Lung microvascular endothelial cell (primary cell): ENCODE measurements around the gene ABCD3. TPM values are rescaled to one million over a fixed set of nuclear protein-coding genes. Genes with fewer than 3 reads are reported as not detected.
"Not testable (repeated sequence)": the region's sequence is repeated elsewhere in the genome, so short reads cannot be mapped to it uniquely, and the experiment has no call there.

Source experiments
- DNase-seq, 2 donors: peaks; one replicate each; pipeline versions ENCODE4 v3.0.0 to v3.0.0-alpha.2; 2010; ENCODE audit warnings: low read depth in 2 of 2
- total RNA-seq: library from RNA; depleted of rRNA; stranded (reverse); fragments of >200 nt; gene quantifications from 2 replicates; pipeline ENCODE4 v1.2.1, GENCODE V29; 2014

ABCD3 gene
- total RNA-seq, 1 donor from 2014 or later: 29.6 TPM

DNA sequence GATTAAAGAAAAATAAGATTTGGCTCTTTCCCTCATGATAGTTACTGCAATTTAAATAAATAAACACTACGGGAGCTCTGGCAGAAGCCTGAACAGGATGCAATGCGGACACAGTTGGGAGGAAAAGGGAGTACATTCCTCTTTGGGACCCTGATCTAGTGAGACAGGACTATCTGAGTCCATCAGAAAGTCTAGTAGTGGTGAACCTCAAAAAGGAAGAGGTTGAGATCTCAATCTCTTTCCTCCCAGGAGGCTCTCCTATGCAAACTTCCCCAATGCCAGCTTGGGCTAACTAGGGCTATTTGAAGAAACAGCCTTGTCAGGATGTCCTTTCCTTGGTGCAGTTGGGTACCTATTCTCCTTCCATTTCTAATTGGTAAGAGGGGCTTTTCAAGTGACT lies 4.9 kb upstream of the ABCD3 start:
- no peak for DNase-seq

- DNase-seq: peak; percentile 48 to 65
Observed at GRCh38 chr1:94416901-94417727, 1.1 kb upstream of the ABCD3 start.

DNA sequence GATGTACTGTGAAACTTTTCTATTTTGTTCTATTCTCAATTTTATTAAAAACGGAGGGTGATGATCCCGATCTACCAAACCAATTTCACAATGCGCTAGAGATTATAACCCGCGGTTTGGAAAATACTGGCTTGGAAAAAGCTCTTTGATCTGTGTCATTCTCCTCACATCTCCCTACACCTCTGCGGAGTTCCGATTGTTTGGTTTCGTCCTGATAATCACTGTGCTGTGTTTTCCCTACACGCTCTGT lies 536 bp upstream of the ABCD3 start:
- no peak for DNase-seq

- DNase-seq: peak; percentile 47 to 54
Observed at GRCh38 chr1:94418664-94419655, 771 bp downstream of the ABCD3 start.

DNA sequence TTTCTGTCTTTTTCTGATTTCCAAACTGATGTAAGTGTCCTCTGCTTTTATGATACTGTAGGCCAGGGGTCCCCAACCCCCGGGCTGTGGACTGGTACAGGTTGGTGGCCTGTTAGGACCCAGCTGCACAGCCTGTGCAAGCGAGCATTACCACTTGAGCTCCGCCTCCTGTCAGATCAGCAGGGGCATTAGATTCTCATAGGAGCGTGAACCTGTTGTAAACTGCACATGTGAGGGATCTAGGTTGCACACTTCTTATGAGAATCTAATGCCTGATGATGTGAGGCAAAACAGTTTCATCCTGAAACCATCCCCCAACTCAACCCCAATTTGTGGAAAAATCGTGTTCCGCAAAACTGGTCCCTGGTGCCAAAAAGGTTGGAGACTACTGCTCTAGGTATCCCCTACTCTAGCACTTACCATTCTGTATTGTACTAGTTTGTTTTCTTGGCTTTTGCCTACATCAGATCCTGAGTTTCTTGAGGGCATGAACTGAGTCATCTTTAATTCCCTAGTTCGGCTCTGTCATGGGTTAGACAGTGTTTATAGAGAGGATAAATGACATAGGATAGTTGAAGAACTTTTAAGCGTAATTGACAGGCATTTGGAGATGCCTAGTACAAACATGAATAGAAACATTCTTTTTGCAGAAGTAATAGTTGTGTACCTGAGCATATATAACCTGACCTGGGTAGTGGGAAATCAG lies 4.1 kb downstream of the ABCD3 start:
- DNase-seq: no peak

DNA sequence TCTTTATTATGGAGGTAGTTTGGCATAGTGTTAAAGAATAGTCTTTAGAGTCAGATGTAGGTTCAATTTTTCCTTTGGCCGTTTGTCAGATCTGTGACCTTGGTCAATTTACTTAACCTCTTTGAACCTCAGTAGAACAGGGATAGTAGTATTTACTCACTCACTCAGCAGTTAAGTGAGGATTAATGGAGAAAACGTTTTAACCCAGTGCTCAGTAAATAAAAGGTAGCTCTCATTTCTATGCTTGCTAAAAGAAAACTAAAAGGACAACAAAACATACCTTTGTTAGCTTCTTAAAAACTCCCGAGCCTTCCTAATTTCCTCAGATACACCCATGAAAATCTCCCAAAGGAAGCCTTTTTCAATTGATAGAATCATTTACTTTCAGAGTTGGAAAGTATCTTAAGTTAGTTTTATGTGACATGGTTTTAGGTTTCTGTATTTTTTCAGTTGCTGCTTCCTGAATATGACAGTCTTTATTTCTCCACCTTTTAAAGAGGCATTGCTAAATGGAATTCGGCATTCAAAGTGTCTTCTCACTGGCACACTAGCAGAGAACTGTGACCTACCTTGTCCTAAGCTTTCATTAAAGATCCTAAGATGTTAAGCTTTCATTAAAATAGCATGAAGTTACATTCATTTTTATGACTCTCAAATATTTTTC lies 7.8 kb downstream of the ABCD3 start:
- DNase-seq: peak in 1 of 2 donors; percentile 10

- not testable (repeated sequence) for DNase-seq
Observed at GRCh38 chr1:94426485-94426870, 8.3 kb downstream of the ABCD3 start.

GRCh38 chr1:94428441-94428840 lies 10.3 kb downstream of the ABCD3 start:
- no peak for DNase-seq

- DNase-seq: not testable (repeated sequence)
Observed at GRCh38 chr1:94428927-94429528, 10.8 kb downstream of the ABCD3 start.

DNA sequence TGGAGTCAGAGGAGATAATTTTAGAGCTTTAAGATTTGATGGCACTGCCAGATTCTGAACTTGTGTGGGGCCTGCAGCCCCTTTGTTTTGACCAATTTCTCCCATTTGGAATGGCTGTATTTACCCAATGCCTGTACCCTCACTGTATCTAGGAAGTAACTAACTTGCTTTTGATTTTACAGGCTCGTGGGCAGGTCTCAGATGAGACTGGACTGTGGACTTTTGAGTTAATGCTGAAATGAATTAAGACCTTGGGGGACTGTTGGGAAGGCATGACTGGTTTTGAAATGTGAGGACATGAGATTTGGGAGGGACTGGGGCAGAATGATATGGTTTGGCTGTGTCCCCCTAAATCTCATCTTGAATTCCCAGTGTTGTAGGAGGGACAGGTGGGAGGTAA lies 11.9 kb downstream of the ABCD3 start:
- DNase-seq: not testable (repeated sequence)

DNA sequence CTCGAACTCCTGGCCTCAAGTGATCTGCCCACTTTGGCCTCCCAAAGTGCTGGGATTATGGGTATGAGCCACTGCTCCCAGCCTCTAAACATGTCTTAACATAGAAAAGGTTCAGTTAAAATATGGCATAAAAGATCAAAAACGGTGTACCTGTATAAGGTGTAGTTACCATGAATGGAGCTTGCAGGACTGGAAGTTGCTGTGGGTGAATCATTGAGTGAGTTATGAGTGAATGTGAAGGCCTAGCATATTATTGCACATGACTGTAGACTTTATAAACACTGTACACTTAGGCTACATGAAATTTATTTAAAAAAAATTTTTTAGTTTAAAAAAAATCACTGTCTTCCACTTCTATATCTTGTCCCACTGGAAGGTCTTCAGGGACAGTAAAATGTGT lies 15.7 kb downstream of the ABCD3 start:
- no peak for DNase-seq

- no peak for DNase-seq
Observed at GRCh38 chr1:94434365-94435045, 16.3 kb downstream of the ABCD3 start.

- peak in 1 of 2 donors; percentile 31 for DNase-seq
Observed at GRCh38 chr1:94438692-94439276, 20.6 kb downstream of the ABCD3 start.

GRCh38 chr1:94440088-94440487 lies 21.9 kb downstream of the ABCD3 start:
- DNase-seq: no peak

DNA sequence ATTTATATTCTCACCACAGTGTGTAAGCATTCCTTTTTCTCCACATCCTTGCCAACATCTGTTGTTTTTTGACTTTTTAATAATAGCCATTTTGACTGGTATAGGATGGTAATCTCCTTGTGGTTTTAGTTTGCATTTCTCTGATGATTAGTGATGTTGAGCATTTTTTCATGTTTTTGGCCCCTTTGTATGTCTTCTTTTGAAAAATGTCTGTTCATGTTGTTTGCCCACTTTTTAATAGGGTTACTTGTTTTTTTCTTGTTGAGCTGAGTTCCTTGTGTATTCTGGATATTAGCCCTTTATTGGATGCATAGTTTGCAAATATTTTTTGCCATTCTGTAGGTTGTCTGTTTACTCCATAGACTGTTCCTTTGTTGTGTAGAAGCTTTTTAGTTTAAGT lies 24.9 kb downstream of the ABCD3 start:
- not testable (repeated sequence) for DNase-seq

- not testable (repeated sequence) for DNase-seq
Observed at GRCh38 chr1:94444819-94445218, 26.6 kb downstream of the ABCD3 start.

GRCh38 chr1:94445733-94446132 lies 27.5 kb downstream of the ABCD3 start:
- DNase-seq: peak in 1 of 2 donors; percentile 15

DNA sequence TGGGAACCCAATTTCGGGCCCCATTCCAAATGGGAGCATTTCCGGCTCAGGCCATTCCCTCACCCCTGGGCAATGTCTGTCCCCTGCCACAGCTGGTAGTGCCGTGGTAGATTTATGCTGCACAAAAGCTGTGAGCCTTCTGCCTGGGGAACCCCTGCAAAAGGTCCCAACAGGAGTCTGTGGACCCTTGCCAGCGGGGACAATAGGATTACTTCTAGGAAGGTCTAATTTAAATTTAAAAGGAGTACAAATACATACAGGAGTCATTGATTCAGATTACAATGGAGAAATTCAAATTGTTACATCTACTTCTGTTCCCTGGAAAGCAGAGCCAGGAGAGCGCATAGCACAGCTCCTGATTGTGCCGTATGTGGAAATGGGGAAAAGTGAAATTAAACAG lies 28.0 kb downstream of the ABCD3 start:
- DNase-seq: not testable (repeated sequence)

- not testable (repeated sequence) for DNase-seq
Observed at GRCh38 chr1:94448741-94449140, 30.6 kb downstream of the ABCD3 start.

DNA sequence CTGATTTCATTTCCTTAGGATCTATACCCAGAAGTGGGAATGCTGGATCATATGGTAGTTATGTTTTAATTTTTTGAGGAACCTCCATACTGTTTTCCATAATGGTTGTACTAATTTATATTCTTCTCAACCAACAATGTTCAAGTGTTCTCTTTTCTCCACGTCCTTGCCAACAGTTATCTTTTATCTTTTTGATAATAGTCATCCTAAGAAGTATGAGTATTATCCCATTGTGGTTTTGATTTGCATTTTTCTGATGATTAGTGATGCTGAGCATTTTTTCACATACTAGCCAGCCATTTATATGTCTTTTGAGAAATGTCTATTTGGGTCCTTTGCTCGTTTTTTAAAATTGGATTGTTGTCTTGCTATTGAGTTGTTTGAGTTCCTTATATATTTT lies 38.5 kb downstream of the ABCD3 start:
- no peak for DNase-seq
